ENCODE measurements around the gene GPR139. TPM values are rescaled to one million over a fixed set of nuclear protein-coding genes. Genes with fewer than 3 reads are reported as not detected.

Gene GPR139
- total RNA-seq, 1 experiment from 2014 or later = not detected

DNA sequence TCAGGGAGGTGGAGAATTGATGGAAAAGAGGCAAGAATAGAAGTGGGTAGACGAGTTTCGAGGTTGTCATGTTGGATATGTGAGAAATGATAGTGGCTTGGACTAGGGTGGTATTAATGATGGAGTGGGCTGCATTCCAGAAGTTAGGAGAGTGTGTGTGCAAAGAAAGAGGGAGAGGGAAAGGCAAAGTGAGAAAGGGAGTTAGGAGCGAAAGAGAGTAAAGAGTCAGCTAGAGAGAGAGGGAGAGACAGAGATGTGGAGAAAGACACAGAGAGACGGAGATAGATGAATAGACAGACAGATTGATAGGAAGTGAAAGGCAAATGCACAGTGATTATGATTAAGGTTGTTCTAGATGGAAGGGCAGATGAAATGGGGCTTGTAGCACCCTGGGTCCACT, 5.4 kb upstream of the GPR139 start:
- H3K4me2 ChIP-seq (ENCODE audit: low read length) = no peak overlapping the region
- H3K9me2 ChIP-seq (replicated peaks; ENCODE audit: low read length) = no peaks in the 10 kb centered on the region
- H3K9ac ChIP-seq (ENCODE audit: low read length) = no peak overlapping the region
- no peaks in the 10 kb centered on the region for H3K79me2 ChIP-seq (ENCODE audit: low read length)
- CTCF ChIA-PET = no interaction called here
- POLR2A ChIA-PET (ENCODE audit: unreplicated experiment) = no interaction called here
- H3K36me3 ChIP-seq (ENCODE audit: low read depth, low read length) = no peaks in the 10 kb centered on the region
- no peaks in the 10 kb centered on the region for H3K9me3 ChIP-seq (ENCODE audit: low read length)
- DNase-seq (no peak), ATAC-seq (no peak)
- H3K4me1 ChIP-seq (ENCODE audit: insufficient read depth, low read length) = no peaks in the 10 kb centered on the region
- no peak overlapping the region for H3K4me3 ChIP-seq (ENCODE audit: low read length)
- BruUV-seq (replicated peaks) = no TSS peak
- H4K20me1 ChIP-seq (ENCODE audit: low read length) = no peaks in the 10 kb centered on the region
- intact Hi-C loops (cut with micrococcal nuclease) = no loop called here
- TF ChIP-seq CTCF (conservative IDR thresholded peaks at IDR 0.05; ENCODE audit: low read depth, low read length) = no peak
- no peak for TF ChIP-seq EZH2 (IDR thresholded peaks at IDR 0.05; ENCODE audit: low read length, unreplicated experiment)
- no peak for TF ChIP-seq EZH2phosphoT487 (IDR thresholded peaks at IDR 0.05; ENCODE audit: borderline replicate concordance, low read length)
- no peak overlapping the region for H2AFZ ChIP-seq (ENCODE audit: low read length)
- no peak overlapping the region for H3K27ac ChIP-seq (ENCODE audit: low read length)
- no peaks in the 10 kb centered on the region for H3K27me3 ChIP-seq (ENCODE audit: low read length)
- no peaks in the 10 kb centered on the region for H3F3A ChIP-seq (ENCODE audit: low read length, unreplicated experiment)

DNA sequence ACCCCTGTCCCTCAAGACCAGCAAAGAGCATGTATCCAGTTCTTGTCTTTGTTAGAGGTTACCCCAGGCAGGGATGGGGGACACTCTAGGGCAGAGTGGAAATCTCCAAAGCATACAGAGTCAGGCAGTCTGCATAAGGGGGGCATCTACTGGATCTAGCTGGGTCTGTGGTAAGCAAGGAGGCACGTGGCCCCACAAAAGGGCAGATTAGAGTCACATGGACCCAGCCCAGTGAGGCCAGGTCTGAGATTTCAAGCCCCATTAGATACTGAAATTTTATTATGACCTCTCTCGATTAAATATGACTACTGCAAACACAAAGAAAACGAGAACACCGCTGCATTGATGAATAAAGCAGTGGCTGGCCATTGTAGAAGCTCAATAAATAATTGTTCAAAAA, 1.6 kb upstream of the GPR139 start:
- no peak for DNase-seq
- ATAC-seq = no peak
- Histone ChIP-seq H3K9me3 (ENCODE audit: low read length) (no peaks in the 10 kb centered on the region), H4K20me1 (ENCODE audit: low read length) (no peaks in the 10 kb centered on the region), H3K4me1 (ENCODE audit: insufficient read depth, low read length) (no peaks in the 10 kb centered on the region), H2AFZ (ENCODE audit: low read length) (no peak overlapping the region), H3K36me3 (ENCODE audit: low read depth, low read length) (no peaks in the 10 kb centered on the region), H3K9me2 (replicated peaks; ENCODE audit: low read length) (no peaks in the 10 kb centered on the region), H3K27me3 (ENCODE audit: low read length) (peaks cover 19% of the 10 kb centered on the region), H3K27ac (ENCODE audit: low read length) (no peak overlapping the region), H3K4me2 (ENCODE audit: low read length) (no peak overlapping the region), H3K9ac (ENCODE audit: low read length) (no peak overlapping the region), H3K79me2 (ENCODE audit: low read length) (no peaks in the 10 kb centered on the region), H3F3A (ENCODE audit: low read length, unreplicated experiment) (no peaks in the 10 kb centered on the region), H3K4me3 (ENCODE audit: low read length) (no peak overlapping the region)
- CTCF ChIA-PET = no interaction called here
- POLR2A ChIA-PET (ENCODE audit: unreplicated experiment) = no interaction called here
- intact Hi-C loops (cut with micrococcal nuclease) = no loop called here
- BruUV-seq (replicated peaks) = no TSS peak
- no peak for TF ChIP-seq CTCF (conservative IDR thresholded peaks at IDR 0.05; ENCODE audit: low read depth, low read length)
- TF ChIP-seq EZH2 (IDR thresholded peaks at IDR 0.05; ENCODE audit: low read length, unreplicated experiment) = no peak
- no peak for TF ChIP-seq EZH2phosphoT487 (IDR thresholded peaks at IDR 0.05; ENCODE audit: borderline replicate concordance, low read length)

- Histone ChIP-seq H3K4me3 (ENCODE audit: low read length) (no peak overlapping the region), H3K4me1 (ENCODE audit: insufficient read depth, low read length) (no peaks in the 10 kb centered on the region), H3F3A (ENCODE audit: low read length, unreplicated experiment) (no peaks in the 10 kb centered on the region), H3K9me3 (ENCODE audit: low read length) (no peaks in the 10 kb centered on the region), H3K27ac (ENCODE audit: low read length) (no peak overlapping the region), H4K20me1 (ENCODE audit: low read length) (no peaks in the 10 kb centered on the region), H2AFZ (ENCODE audit: low read length) (no peak overlapping the region), H3K79me2 (ENCODE audit: low read length) (no peaks in the 10 kb centered on the region), H3K9ac (ENCODE audit: low read length) (no peak overlapping the region), H3K9me2 (replicated peaks; ENCODE audit: low read length) (no peaks in the 10 kb centered on the region), H3K36me3 (ENCODE audit: low read depth, low read length) (no peaks in the 10 kb centered on the region), H3K27me3 (ENCODE audit: low read length) (peaks cover 28% of the 10 kb centered on the region), H3K4me2 (ENCODE audit: low read length) (no peak overlapping the region)
- DNase-seq (no peak), ATAC-seq (no peak)
- intact Hi-C loops (cut with micrococcal nuclease) = no loop called here
- POLR2A ChIA-PET (ENCODE audit: unreplicated experiment) = no interaction called here
- no peak for TF ChIP-seq CTCF (conservative IDR thresholded peaks at IDR 0.05; ENCODE audit: low read depth, low read length)
- TF ChIP-seq EZH2 (IDR thresholded peaks at IDR 0.05; ENCODE audit: low read length, unreplicated experiment) = no peak
- no peak for TF ChIP-seq EZH2phosphoT487 (IDR thresholded peaks at IDR 0.05; ENCODE audit: borderline replicate concordance, low read length)
- BruUV-seq (replicated peaks) = no TSS peak
- CTCF ChIA-PET = no interaction called here
These were observed 655 bp upstream of the GPR139 start for GRCh38 chr16:20074099-20074991.

All from PC-3 (cell line).